HG03280 (cell line): ENCODE data around the gene HIRA.

ENCODE experiments used
- ATAC-seq: cut with Tn5 transposase; IDR thresholded peaks from one replicate; pipeline ENCODE4 v1.9.1; 2021; ENCODE audit warnings: mild to moderate bottlenecking, moderate library complexity; ENCODE audit not compliant: unreplicated experiment

HIRA gene

GRCh38 chr22:19358195-19358594 is 73.3 kb downstream of the HIRA start:
- ATAC-seq: no peak

- ATAC-seq: no peak
These were observed 74.0 kb downstream of the HIRA start for GRCh38 chr22:19357270-19358105.

- ATAC-seq: no peak
These were observed 74.7 kb downstream of the HIRA start for GRCh38 chr22:19356708-19357269.

- no peak for ATAC-seq
These were observed 75.9 kb downstream of the HIRA start for GRCh38 chr22:19355413-19356157.

GRCh38 chr22:19354201-19354600 is 77.3 kb downstream of the HIRA start:
- no peak for ATAC-seq

GRCh38 chr22:19353363-19354131 is 78.0 kb downstream of the HIRA start:
- ATAC-seq: no peak

GRCh38 chr22:19352766-19353165 is 78.8 kb downstream of the HIRA start:
- no peak for ATAC-seq

- ATAC-seq: no peak
These were observed 79.3 kb downstream of the HIRA start for GRCh38 chr22:19352217-19352616.

- no peak for ATAC-seq
These were observed 79.9 kb downstream of the HIRA start for GRCh38 chr22:19351604-19352003.

GRCh38 chr22:19350947-19351346 is 80.6 kb downstream of the HIRA start:
- ATAC-seq: no peak

- no peak for ATAC-seq
These were observed 81.1 kb downstream of the HIRA start for GRCh38 chr22:19350476-19350859.

- ATAC-seq: no peak
These were observed 81.6 kb downstream of the HIRA start for GRCh38 chr22:19349778-19350475.

GRCh38 chr22:19346677-19347265 is 84.8 kb downstream of the HIRA start:
- no peak for ATAC-seq

- no peak for ATAC-seq
These were observed 87.1 kb downstream of the HIRA start for GRCh38 chr22:19344420-19344819.

- ATAC-seq: no peak
These were observed 88.1 kb downstream of the HIRA start for GRCh38 chr22:19343470-19343869.

GRCh38 chr22:19341500-19341899 is 90.0 kb downstream of the HIRA start:
- ATAC-seq: no peak

GRCh38 chr22:19337137-19337536 is 94.4 kb downstream of the HIRA start:
- ATAC-seq: no peak

GRCh38 chr22:19336133-19337075 is 95.1 kb downstream of the HIRA start:
- no peak for ATAC-seq

GRCh38 chr22:19331975-19332374 is 99.6 kb downstream of the HIRA start:
- ATAC-seq: no peak
